K562 (cell line): Measurements from ENCODE around the gene RUNDC1. TPM values are rescaled to one million over a fixed set of nuclear protein-coding genes. Genes with fewer than 3 reads are reported as not detected.
A peak's percentile ranks its signal among the peaks of the same experiment; 100 is the strongest.

Source experiments
- ATAC-seq: fragments of 200-7000 bp; cut with Tn5 transposase; 3 replicates; pipeline ENCODE4 v1.9.1; 2020; ENCODE audit warnings: moderate library complexity
- BruUV-seq: library from RNA; stranded (reverse); fragments of 400-500 nt; replicated peaks from 2 replicates; lab custom pipeline; 2021; lab: Mats Ljungman, UMichigan
- CTCF ChIA-PET: fragments of 300-600 bp; formaldehyde crosslinking; extraction: SDS; loops from one replicate; lab custom pipeline; 2021; ENCODE audit warnings: low intra/inter-chr PET ratio; lab: Yijun Ruan, JAX
- POLR2A ChIA-PET: fragments of 300-600, 350-650 bp; sonication (Branson Sonifier 250); formaldehyde crosslinking; extraction: SDS; loops from one replicate; lab custom pipeline; 2021; ENCODE audit warnings: antibody characterized with exemption, inconsistent platforms; lab: Yijun Ruan, JAX
- DNase-seq, 4 experiments: peaks; one replicate each; pipeline versions ENCODE4 v3.0.0 to v3.0.0-alpha.2; 2011 to 2018; ENCODE audit warnings: low spot score in 3 of 4, mixed read lengths in 3 of 4; ENCODE audit errors: extremely low read depth in 1 of 4
- FAIRE-seq: peaks from 2 replicates; lab custom pipeline; 2011; peaks lifted over from hg19 to GRCh38; lab: Jason Lieb, UNC
- H2AFZ ChIP-seq: 2 replicates; pipeline ENCODE4 v1.6.0; 2011; ENCODE audit warnings: low read depth, low read length, control low read depth, inconsistent platforms
- H3K27ac ChIP-seq: fragments of 200-600 bp; 3 replicates; pipeline ENCODE4 v1.8.0; 2011; ENCODE audit warnings: low read depth, mild to moderate bottlenecking, control low read depth, inconsistent platforms, low read length, moderate library complexity, mixed read lengths; ENCODE audit errors: extremely low read depth
- H3K27me3 ChIP-seq, 2 experiments: fragments of 300-600 bp in 1 of 2; 2 replicates in 1 of 2; 3 replicates in 1 of 2; pipeline versions ENCODE4 v1.6.0 to v1.8.0; 2011; ENCODE audit warnings: inconsistent platforms in 2 of 2, low read length in 2 of 2, mild to moderate bottlenecking in 1 of 2, mixed read lengths in 1 of 2, moderate library complexity in 1 of 2; ENCODE audit not compliant: control insufficient read depth in 2 of 2, insufficient read depth in 2 of 2
- H3K36me3 ChIP-seq: fragments of 300-600 bp; 3 replicates; pipeline ENCODE4 v1.8.0; 2011; ENCODE audit warnings: mild to moderate bottlenecking, low read length, inconsistent platforms; ENCODE audit not compliant: control insufficient read depth, insufficient read depth
- H3K4me1 ChIP-seq, 2 experiments: fragments of 200-600 bp in 1 of 2; replicated peaks in 1 of 2; 2 replicates in 1 of 2; 3 replicates in 1 of 2; pipeline versions ENCODE4 v1.5.1 to v1.8.0; 2011; ENCODE audit warnings: inconsistent platforms in 2 of 2, low read length in 2 of 2, mild to moderate bottlenecking in 1 of 2, mixed read lengths in 1 of 2, moderate library complexity in 1 of 2; ENCODE audit not compliant: control insufficient read depth in 2 of 2, insufficient read depth in 2 of 2
- H3K4me2 ChIP-seq: 2 replicates; pipeline ENCODE4 v1.6.1; 2011; ENCODE audit warnings: low read length, control low read depth, inconsistent platforms, mixed read lengths; ENCODE audit not compliant: insufficient read depth
- H3K4me3 ChIP-seq: fragments of 200-600 bp; sonication (generic), shearing (Covaris generic); 2 replicates; pipeline ENCODE4 v1.5.1; 2016; ENCODE audit warnings: control low read depth, inconsistent platforms
- H3K79me2 ChIP-seq: fragments of 200-600 bp; 3 replicates; pipeline ENCODE4 v1.8.0; 2011; ENCODE audit warnings: low read length, inconsistent platforms; ENCODE audit not compliant: control insufficient read depth, insufficient read depth
- H3K9ac ChIP-seq, 2 experiments: 2 replicates each; pipeline versions ENCODE4 v1.6.0 to v1.6.1; 2011; ENCODE audit warnings: low read depth in 2 of 2, low read length in 2 of 2, control low read depth in 1 of 2, inconsistent platforms in 1 of 2, mild to moderate bottlenecking in 1 of 2, mixed read lengths in 1 of 2; ENCODE audit not compliant: insufficient read depth in 1 of 2
- H3K9me1 ChIP-seq: one replicate; pipeline ENCODE4 v1.6.0; 2011; ENCODE audit warnings: inconsistent platforms, mild to moderate bottlenecking, low read length, moderate library complexity; ENCODE audit not compliant: control insufficient read depth, insufficient read depth
- H3K9me3 ChIP-seq: replicated peaks from 2 replicates; pipeline ENCODE4 v1.5.1; 2011; ENCODE audit warnings: low read depth, low read length, inconsistent platforms; ENCODE audit not compliant: control insufficient read depth, insufficient read depth
- H4K20me1 ChIP-seq: replicated peaks from 2 replicates; pipeline ENCODE4 v1.6.1; 2011; ENCODE audit warnings: low read length, inconsistent platforms, mixed read lengths; ENCODE audit not compliant: control insufficient read depth, insufficient read depth
- RFX1 ChIP-seq: fragments of 450-650 bp; IDR thresholded peaks from 2 replicates; pipeline ENCODE4 v1.6.1; 2016; ENCODE audit warnings: mild to moderate bottlenecking, moderate library complexity
- ZNF398 ChIP-seq: fragments of 250-450 bp; sonication (Bioruptor Pico); IDR thresholded peaks from 2 replicates; pipeline ENCODE4 v1.8.0; 2021; ENCODE audit warnings: moderate library complexity, mild to moderate bottlenecking, inconsistent platforms
- WGBS: fragments of 100-300 bp; shearing (Covaris generic); methylation state at CpG from one replicate; pipeline ENCODE4 v1.1.6; 2016; ENCODE audit warnings: low coverage, mixed read lengths; ENCODE audit not compliant: insufficient coverage; ENCODE audit errors: missing lambda C conversion rate; 5-methylcytosine and 5-hydroxymethylcytosine counted together
- in situ Hi-C: fragments of 300-500 bp; cut with MboI; formaldehyde crosslinking; loops from 4 replicates; pipeline ENCODE4 v1.15.0; 2018; ENCODE audit warnings: inconsistent platforms, mixed read lengths
- intact Hi-C: fragments of 100-400 bp; cut with micrococcal nuclease; formaldehyde crosslinking; loops from 2 replicates; pipeline ENCODE4 v1.14.2; 2022
- polyA plus RNA-seq, 8 experiments: library from polyadenylated mRNA; depleted of rRNA in 4 of 8; stranded (reverse) in 5 of 8; unstranded in 3 of 8; fragments of >200 nt; fragmentation: Nextera tagmentation in 2 of 8; fragmentation: Illumina TruSeq in 1 of 8; extraction: Ambion mirVana in 2 of 8; extraction: Trizol in 1 of 8; gene quantifications; 2 replicates each; pipeline versions ENCODE4 v1.2.1 to v1.2.3, GENCODE V29; 2011 to 2014; ENCODE audit warnings: inconsistent platforms in 1 of 8, missing spikeins in 1 of 8
- total RNA-seq, 7 experiments: library from RNA; depleted of rRNA in 6 of 7; stranded (reverse); fragments of >200 nt in 6 of 7; fragmentation: Illumina TruSeq in 2 of 7; extraction: Trizol in 2 of 7; gene quantifications; 2 replicates each; pipeline versions ENCODE4 v1.2.1 to v1.2.3, GENCODE V29; 2011 to 2021; ENCODE audit warnings: low replicate concordance in 1 of 7

Gene RUNDC1
- total and polyA plus RNA-seq, 9 of the 15 experiments (the other 6 are each of a cell fraction or from before 2014, with no cell fraction given) = 3.4 to 12.6 (median 9.4) TPM

DNA sequence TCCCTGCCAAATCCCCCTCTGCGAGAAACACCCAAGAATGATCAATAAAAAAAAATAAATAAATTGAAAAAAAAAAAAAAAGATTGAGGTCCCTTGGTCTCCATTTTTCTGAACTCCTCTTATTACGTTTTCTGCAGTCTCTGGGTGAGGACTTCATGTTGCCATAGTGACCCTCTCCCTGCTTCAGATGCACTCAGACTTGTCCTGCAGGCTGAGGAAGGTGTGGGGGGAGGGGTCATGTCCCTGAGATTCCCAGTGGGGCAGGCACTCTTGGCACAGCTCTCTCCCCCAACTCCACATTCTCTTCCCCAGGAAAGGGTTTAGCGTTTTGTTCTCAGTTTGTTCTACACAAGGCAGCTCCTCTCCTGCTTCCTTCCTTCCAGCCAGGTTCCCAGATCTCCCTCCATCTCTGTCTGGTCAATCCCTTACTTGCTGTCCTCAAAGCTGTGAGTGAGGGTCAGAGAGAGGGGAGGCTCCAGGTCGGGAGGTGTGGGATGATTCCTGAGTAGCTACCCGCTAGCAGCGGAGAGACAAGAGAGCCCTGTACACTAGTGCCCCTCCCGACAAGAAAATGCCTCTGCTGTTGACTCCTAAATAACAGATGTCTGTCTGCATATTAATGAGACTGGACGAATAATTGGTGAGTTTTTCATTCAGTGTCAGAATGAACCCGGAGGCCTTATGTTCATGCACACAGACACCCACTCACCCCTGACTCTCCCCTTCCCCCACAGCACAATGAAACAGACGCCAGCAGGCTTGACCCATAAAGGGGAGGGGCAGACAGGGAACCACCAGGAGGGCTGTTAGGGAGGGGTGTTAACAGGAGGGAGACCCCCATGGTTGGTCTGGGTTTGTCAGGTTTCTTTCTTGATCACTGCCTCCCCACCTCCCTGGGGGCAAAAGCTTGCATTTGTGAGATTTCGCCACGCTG lies 53.9 kb downstream of the RUNDC1 start:
- FAIRE-seq = no peak
- no peak overlapping the region for H3K4me3 ChIP-seq
- H3K9ac ChIP-seq = peak overlapping the region in 1 of 2 experiments; percentile 53; a peak in 1 of 4 replicates
- intact Hi-C loops (no loop called here), in situ Hi-C loops (no loop called here)
- no peak for TF ChIP-seq ZNF398 (CRISPR knock-in tag)
- peak; percentile 59 for TF ChIP-seq RFX1
- no peak; the same call in 2 of the 3 replicates for ATAC-seq
- H3K36me3 ChIP-seq = no peaks in the 10 kb centered on the region
- no peak overlapping the region for H2AFZ ChIP-seq
- no peak for DNase-seq
- no peaks in the 10 kb centered on the region for H3K79me2 ChIP-seq
- no peaks in the 10 kb centered on the region for H3K9me3 ChIP-seq
- no peak overlapping the region for H3K27ac ChIP-seq
- POLR2A ChIA-PET = interaction anchor here (0.6 to 1.9 kb wide), 5 partner anchors 10 to 282 kb away, joined by 3 to 7 read pairs (median 3); partner anchors contain the start of gene RND2
- peaks cover 5 to 13% of the 10 kb centered on the region in 2 experiments; a peak in 4 of 5 replicates for H3K4me1 ChIP-seq
- no peak overlapping the region for H3K4me2 ChIP-seq
- no peaks in the 10 kb centered on the region for H3K27me3 ChIP-seq
- WGBS = 48% methylated on average over 12 of the region's 12 CpGs
- CTCF ChIA-PET = no interaction called here
- H3K9me1 ChIP-seq = no peaks in the 10 kb centered on the region
- no TSS peak for BruUV-seq
- H4K20me1 ChIP-seq = no peaks in the 10 kb centered on the region
